Frontal cortex (tissue), 4 donors: ENCODE results near the gene CYSTM1. TPM values are rescaled to one million over a fixed set of nuclear protein-coding genes. Genes with fewer than 3 reads are reported as not detected.

ENCODE experiments used
- DNase-seq, 2 donors: peaks; one replicate each; pipeline ENCODE4 v3.0.0; 2012; ENCODE audit warnings: low spot score in 2 of 2
- FAIRE-seq: peaks from 2 replicates; lab custom pipeline; 2012; peaks lifted over from hg19 to GRCh38; lab: Jason Lieb, UNC
- total RNA-seq: library from RNA; depleted of rRNA; stranded (reverse); fragments of >200 nt; gene quantifications from one replicate; pipeline ENCODE4 v1.2.3, GENCODE V29; 2014
- donor health status: control.
- donor health status: control.
- donor health status: control.

The CYSTM1 gene
- total RNA-seq, 1 donor from 2014 or later, result 4.1 TPM

- DNase-seq (no peak), FAIRE-seq (no peak)
These were observed 92.6 kb downstream of the CYSTM1 start for GRCh38 chr5:140267559-140268018.

GRCh38 chr5:140270008-140270407 is 95.0 kb downstream of the CYSTM1 start:
- no peak for DNase-seq
- no peak for FAIRE-seq

- FAIRE-seq (no peak), DNase-seq (no peak)
These were observed 98.5 kb downstream of the CYSTM1 start for GRCh38 chr5:140273401-140273877.

- FAIRE-seq (no peak), DNase-seq (no peak)
These were observed 100.8 kb downstream of the CYSTM1 start for GRCh38 chr5:140275837-140276236.

- DNase-seq, result no peak
- no peak for FAIRE-seq
These were observed 107.3 kb downstream of the CYSTM1 start for GRCh38 chr5:140282266-140282665.

GRCh38 chr5:140284013-140284412 is 109.0 kb downstream of the CYSTM1 start:
- DNase-seq (no peak), FAIRE-seq (no peak)

- DNase-seq (no peak), FAIRE-seq (no peak)
These were observed 111.4 kb downstream of the CYSTM1 start for GRCh38 chr5:140286424-140286823.

GRCh38 chr5:140287801-140288521 is 113.0 kb downstream of the CYSTM1 start:
- DNase-seq (no peak), FAIRE-seq (no peak)

GRCh38 chr5:140292212-140293036 is 117.4 kb downstream of the CYSTM1 start:
- DNase-seq, result no peak
- FAIRE-seq, result no peak

Other genes with a start within 250 kb of the CYSTM1 start
- 5.3 TPM for gene NRG2, start 131.9 kb upstream of the CYSTM1 start, total RNA-seq
- gene PURA, start 61.1 kb upstream of the CYSTM1 start, total RNA-seq, result 9.4 TPM
- gene IGIP, start 49.3 kb upstream of the CYSTM1 start, total RNA-seq, result 7.7 TPM
- 44.8 TPM for gene PFDN1, start 127.9 kb downstream of the CYSTM1 start, total RNA-seq
- 12.6 TPM for gene HBEGF, start 171.4 kb downstream of the CYSTM1 start, total RNA-seq
- under 0.01 TPM for gene SLC4A9, start 185.0 kb downstream of the CYSTM1 start, total RNA-seq
- gene ANKHD1, start 226.6 kb downstream of the CYSTM1 start, total RNA-seq, result 62.0 TPM